GM21576 (cell line): ENCODE results near the gene ASTN1.

ENCODE experiments used
- ATAC-seq: cut with Tn5 transposase; IDR thresholded peaks from one replicate; pipeline ENCODE4 v1.9.1; 2021; ENCODE audit warnings: mild to moderate bottlenecking, moderate library complexity; ENCODE audit not compliant: unreplicated experiment

Gene ASTN1

DNA sequence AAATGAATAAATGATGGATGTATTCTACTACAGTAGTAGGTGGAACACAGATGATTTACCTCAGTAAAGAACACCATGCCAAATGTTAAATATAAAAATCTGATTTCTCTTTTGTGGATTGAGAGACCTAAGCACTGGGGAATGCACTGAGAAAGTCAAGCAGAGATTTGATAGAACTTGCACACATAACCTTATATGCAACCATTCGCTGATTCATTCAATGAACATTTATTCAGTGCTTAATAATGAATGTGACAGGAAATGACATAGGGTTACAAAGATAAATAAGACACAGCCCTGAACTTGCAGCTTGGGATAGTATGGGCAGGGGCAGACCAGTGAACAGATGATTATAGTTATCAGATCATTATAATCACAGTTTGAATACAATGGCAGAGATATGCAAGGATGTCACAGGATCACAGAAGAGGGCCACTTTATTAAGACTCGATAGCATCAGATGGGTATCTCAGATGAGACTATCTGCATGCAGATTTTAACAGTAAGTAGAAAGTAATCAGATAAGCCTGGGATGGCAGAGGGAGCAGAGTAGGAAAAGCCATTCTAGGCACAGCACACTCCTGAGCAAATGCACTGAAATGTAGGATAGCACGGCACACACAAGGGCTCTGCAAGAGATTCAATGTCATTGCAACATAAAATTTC, 169.4 kb downstream of the ASTN1 start:
- ATAC-seq = no peak

DNA sequence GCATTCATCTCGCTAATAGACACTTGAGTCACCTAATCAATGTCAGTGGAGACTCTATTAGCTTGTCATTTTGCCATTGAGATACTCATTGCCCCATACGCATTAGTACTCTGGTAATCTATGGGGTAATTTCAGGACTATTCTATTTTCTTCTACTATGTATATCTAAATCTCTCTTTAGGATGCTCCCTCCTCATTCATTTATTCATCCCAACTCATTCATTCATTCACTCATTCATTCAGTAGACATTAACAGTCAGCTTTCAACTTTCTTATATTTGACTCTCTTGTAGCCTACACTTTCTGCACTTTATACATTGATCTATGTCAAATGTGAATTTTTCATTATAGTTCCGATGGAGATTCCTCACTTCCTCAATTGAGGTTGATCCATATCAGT, 170.9 kb downstream of the ASTN1 start:
- ATAC-seq = no peak

DNA sequence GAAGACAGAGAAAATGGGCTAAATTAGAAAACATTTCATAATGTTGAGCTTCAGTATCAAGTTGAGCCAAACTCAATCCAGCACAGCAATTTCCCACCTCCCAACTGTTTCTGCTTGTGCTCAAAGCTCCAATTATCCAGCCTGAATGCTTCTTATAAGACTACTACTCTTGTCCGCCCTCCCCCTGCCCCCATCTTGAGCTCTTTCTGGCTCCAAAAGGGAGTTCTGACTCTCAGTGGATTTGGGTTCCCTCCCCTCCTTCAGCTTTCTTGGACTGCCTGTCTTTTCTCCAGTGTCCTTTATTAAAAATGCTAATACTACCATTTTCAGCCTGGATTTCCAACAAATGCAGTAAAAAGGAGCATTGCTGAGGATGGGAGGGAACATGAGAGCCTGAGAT, 174.8 kb downstream of the ASTN1 start:
- no peak for ATAC-seq

DNA sequence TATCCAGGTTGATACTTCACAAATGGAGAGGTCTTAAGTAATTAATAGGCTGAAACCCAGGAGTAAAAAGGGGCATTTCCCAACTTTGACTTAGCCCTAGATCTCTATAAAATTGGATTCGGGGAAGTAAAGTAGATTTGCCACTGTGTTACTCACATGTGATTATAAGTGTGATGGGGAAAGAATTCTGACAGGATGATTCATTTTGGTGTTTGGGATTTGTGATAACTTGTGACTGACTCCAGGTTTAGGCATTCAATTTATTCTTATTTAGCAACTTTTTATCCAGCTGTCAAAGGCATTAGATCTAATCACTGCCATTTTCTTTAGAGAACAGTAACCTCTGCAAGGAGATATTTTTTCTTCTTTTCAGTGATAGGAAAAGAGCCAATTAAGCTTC, 175.5 kb downstream of the ASTN1 start:
- ATAC-seq = no peak

GRCh38 chr1:176987016-176987415, 177.5 kb downstream of the ASTN1 start:
- no peak for ATAC-seq

- ATAC-seq = no peak
Measured at GRCh38 chr1:176983731-176984130, 180.8 kb downstream of the ASTN1 start.

GRCh38 chr1:176976771-176977170, 187.7 kb downstream of the ASTN1 start:
- ATAC-seq = no peak

GRCh38 chr1:176976225-176976624, 188.3 kb downstream of the ASTN1 start:
- ATAC-seq = no peak

DNA sequence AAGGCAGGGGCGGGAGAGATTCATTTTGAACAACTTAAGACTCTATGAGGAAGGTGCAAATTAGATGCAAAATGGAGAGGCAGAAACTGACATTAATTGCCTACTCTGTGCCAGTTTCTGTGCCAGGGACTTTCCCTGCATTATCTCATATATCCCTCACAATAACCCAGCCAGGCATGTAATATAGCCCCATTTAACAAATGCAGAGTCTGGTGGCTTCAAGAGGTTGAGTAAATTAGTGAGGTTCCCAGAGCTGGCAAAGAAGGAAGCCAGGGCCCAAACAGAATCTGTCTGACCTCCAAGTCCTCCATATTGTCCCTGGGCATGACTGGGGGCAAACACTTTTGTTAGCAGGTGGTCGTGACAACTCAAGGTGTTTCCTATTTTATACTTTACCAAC, 199.8 kb downstream of the ASTN1 start:
- ATAC-seq = no peak

DNA sequence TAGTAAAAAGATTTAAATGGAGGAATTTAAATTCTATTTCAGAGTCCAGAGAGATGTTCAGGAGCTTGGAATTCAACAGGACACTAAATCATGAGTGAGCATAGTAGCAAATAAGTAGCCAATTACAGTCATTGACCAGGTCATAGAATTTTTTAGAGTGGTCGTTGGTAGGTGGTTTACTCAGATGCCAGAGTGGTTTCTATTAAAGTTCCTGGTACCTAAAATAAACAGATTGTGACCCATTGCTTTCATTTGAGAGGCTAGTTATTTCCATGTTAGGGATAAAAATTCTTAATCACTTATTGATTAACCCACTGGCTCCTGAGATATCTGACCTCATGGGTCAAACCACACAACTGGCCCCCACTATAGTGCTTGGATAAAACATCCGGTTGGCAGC, 201.3 kb downstream of the ASTN1 start:
- no peak for ATAC-seq

DNA sequence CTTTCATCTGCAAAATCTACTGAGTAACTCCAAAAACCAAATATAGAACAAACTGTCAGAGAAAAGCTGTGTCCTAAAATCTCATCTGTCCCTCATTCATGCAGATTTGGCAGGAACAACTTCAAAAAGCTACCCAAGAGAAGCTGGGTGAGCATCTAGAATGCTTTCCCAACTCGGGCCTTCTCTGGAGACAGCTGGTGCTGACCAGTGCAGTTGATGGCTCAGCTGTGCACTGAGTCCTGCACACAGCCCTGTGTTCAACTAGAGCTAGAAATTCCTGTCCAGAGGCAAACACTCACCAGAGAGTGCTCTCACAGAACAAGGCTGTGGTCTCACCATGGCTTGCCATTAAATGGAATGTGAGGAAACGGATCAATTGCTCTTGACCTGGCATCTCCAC, 202.8 kb downstream of the ASTN1 start:
- ATAC-seq = no peak

DNA sequence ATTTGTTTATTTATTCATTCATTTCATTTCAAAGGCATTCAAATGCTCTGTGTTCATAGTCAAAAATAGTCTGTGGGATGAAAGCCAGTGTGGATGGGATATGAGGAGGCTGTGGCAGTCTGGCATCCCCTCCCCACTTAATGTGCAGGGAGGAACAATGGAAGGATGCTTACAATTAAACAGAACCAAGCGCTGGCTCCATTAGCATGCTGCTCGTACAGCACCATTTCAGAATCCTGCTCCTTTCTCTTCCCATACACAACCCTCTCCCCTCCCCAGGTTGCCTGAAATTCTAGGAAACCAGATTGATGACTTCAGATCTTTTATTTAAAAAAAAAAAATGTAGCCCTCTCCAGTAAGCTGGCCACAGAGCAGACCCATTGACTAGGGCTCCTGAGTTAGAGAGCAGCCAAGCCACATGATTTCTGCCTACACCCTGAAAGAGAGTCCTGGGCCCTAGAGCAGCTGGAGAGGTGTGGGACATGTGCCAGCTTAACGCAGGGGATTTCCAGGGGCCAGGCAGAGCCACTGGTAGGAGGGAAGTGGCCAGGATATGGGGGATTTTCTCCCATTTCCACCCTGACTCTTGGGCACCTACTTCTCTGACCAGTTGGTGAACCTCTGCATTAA, 205.2 kb downstream of the ASTN1 start:
- no peak for ATAC-seq

DNA sequence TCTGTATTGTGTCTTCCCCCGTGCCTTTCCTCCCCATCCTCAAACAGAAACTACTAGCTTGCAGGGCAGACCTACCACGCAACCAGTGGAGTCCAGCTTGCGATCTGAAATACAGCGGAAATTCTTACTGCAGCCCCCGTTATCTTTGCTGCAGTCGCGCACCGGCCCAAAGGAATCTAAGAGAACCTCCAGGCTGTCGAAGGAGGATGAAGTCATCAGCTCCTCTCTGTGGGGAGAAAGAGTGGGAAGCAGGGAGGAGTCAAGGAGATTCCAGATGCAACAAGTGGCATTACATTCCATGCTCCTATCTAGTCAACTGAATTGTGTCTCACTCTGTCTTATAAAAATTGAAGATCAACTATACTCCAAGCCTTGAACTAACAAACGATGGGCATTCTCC, 206.9 kb downstream of the ASTN1 start:
- no peak for ATAC-seq

DNA sequence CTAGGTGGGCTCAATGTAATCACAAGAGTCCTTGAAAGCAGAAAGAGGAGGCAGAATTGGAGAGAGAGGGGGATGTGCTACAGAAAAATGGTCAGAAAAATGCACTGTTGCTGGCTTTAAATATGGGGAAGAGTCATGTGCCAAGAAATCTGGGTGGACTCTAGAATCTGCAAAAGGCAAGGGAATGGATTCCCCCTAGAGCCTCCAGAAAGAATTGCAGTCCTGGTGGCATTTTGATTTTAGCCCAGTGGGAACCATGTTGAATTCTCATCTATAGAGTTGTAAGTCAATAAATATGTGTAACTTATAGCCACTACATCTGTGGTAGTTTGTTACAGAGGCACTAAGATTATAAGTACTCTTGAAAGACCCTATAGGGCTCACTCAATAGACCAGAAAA, 210.3 kb downstream of the ASTN1 start:
- no peak for ATAC-seq

DNA sequence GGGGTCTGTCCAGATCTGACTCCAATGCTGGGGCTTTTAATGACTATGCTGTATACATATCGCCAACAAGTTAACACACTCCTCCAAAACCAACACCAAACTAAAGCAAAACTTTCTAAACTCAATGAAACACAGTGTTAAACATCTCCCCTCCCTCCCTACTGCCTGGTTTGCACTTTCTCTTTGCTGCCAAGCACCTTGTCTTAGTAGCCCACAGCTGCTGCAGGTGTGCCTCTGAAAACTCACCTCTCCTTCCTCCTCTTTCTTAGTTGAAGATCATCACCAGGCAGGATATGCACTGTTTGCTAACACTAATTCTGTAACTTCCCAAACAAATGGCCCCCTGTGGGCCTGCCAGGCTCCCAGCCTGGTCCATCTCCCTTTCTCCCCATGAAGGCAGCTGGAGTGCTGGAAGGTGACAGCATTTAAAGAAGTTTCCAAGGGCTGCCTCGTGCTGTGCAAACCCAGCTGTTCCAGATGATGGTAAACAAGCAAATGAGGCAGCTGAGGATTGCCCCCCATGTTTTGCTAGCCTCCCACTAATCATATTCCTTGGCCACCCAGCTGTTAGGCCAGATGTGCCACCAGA, 213.7 kb downstream of the ASTN1 start:
- no peak for ATAC-seq

- no peak for ATAC-seq
Measured at GRCh38 chr1:176949033-176949662, 215.4 kb downstream of the ASTN1 start.

- ATAC-seq = no peak
Measured at GRCh38 chr1:176944606-176945005, 219.9 kb downstream of the ASTN1 start.

GRCh38 chr1:176943783-176944182, 220.7 kb downstream of the ASTN1 start:
- ATAC-seq = no peak

DNA sequence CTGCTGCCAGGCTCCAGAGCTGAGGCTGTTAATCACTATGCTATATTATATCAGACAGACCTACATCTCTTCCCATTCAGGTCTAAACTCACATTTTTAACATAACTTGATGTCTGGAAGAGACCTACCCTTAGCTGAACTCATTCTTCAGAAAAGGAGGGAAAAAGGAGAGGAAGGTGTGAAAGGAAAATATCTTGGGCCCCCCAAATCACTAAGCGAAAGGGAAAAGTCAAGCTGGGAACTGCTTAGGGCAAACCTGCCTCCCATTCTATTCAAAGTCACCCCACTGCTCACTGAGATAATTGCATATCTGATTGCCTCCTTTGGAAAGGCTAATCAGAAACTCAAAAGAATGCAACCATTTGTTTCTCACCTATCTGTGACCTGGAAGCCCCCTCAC, 222.2 kb downstream of the ASTN1 start:
- ATAC-seq = no peak

- no peak for ATAC-seq
Measured at GRCh38 chr1:176939993-176940392, 224.5 kb downstream of the ASTN1 start.

DNA sequence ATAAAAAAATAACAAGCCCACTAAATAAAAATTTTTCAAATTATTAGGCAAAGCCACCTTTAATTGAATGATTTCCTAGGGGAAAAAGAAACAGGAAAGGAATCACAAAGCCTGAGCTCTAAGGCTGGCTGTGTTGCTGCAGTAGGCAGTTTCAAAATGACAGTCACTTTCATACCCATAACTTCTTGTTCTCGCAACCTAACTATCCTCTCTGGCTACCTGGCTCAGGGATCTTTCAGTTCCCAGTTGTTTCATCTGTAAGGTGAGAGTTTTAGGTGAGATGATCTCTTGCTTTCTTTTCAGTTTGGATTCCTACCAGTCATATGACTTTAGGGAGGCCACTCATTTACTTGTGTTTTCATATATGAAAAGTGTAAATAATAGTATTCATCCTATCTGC, 226.1 kb downstream of the ASTN1 start:
- ATAC-seq = no peak

GRCh38 chr1:176934370-176934769, 230.1 kb downstream of the ASTN1 start:
- ATAC-seq = no peak
